GM12892 (cell line): Measurements from ENCODE around the gene SF3A2.

Experiments
- POLR2AphosphoS5 ChIP-seq: IDR thresholded peaks from 2 replicates; pipeline ENCODE4 v1.6.1; 2011; ENCODE audit warnings: low read depth, low read length, control low read depth
- TAF1 ChIP-seq: IDR thresholded peaks from 2 replicates; pipeline ENCODE4 v1.6.1; 2011; ENCODE audit warnings: low read depth, mild to moderate bottlenecking, control low read depth, low read length, borderline replicate concordance

DNA sequence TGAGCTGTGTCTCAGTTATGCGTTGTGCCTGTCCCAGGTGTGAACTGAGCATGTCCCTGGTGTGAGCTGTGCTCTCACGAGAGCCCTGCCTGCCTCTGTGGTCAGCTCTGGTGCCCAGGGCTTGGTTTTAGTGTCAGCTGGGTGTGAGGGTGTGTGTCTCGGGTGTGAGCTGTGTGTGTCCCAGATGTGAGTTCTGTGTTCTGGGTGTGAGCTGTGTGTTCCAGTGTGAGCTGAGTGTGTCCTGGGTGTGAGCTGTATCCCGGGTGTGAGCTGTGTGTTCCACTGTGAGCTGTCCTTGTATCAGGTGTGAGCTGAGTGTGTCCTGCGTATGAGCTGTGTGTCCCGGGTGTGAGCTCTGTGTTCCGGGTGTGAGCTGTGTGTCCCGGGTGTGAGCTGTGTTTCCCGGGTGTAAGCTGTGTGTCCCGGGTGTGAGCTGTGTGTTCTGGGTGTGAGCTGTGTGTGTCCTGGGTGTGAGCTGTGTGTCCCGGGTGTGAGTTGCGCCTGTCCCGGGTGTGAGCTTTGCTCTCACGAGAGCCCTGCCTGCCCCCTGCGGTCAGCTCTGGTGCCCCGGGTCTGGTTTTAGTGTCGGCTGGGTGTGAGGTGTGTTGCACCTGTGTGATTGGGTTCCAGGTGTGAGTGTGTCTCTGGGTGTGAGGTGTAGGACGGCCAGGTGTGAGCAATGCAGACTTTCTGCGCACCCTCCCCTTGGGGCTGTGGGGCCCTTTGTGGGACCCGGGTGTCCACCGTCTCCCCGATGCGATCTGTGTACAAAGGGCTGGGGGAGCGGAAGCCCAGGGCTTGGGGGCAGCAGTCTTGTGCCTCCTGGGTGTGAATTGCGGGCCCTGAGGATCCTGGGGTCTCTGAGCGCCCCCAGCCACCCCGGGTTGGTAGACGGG lies 52.4 kb downstream of the SF3A2 start:
- no peak for TF ChIP-seq TAF1
- no peak for TF ChIP-seq POLR2AphosphoS5
